Stimulated activated CD8-positive, alpha-beta memory T cell treated with anti-CD3 and anti-CD28 coated beads, Interleukin-12 subunit alpha, Interleukin-12 subunit beta, amount 100 ng/mL, for 24 hours (primary cell): Measurements from ENCODE around the gene TPM3.
"Not testable (repeated sequence)": the region's sequence is repeated elsewhere in the genome, so short reads cannot be mapped to it uniquely, and the experiment has no call there.

ENCODE experiments used
- DNase-seq: peaks from one replicate; pipeline ENCODE4 v3.0.0-alpha.2; 2020; ENCODE audit errors: extremely low read depth

TPM3 gene

GRCh38 chr1:154205778-154206177 is 13.9 kb upstream of the TPM3 start:
- not testable (repeated sequence) for DNase-seq

- DNase-seq: no peak
Observed at GRCh38 chr1:154199563-154199879, 7.6 kb upstream of the TPM3 start.

GRCh38 chr1:154198756-154199562 is 7.1 kb upstream of the TPM3 start:
- no peak for DNase-seq

GRCh38 chr1:154193821-154194220 is 1.9 kb upstream of the TPM3 start:
- no peak for DNase-seq

- DNase-seq: no peak
Observed at GRCh38 chr1:154192476-154192875, 576 bp upstream of the TPM3 start.

- no peak for DNase-seq
Observed at GRCh38 chr1:154190550-154190949, 1.4 kb downstream of the TPM3 start.

GRCh38 chr1:154186852-154187501 is 4.9 kb downstream of the TPM3 start:
- no peak for DNase-seq

GRCh38 chr1:154186177-154186576 is 5.7 kb downstream of the TPM3 start:
- DNase-seq: no peak

- DNase-seq: peak; percentile 87
Observed at GRCh38 chr1:154183046-154183915, 8.6 kb downstream of the TPM3 start.

GRCh38 chr1:154182344-154183045 is 9.4 kb downstream of the TPM3 start:
- peak; percentile 64 for DNase-seq

GRCh38 chr1:154181944-154182343 is 10.0 kb downstream of the TPM3 start:
- no peak for DNase-seq

- no peak for DNase-seq
Observed at GRCh38 chr1:154179946-154180687, 11.8 kb downstream of the TPM3 start.

GRCh38 chr1:154178911-154179811 is 12.7 kb downstream of the TPM3 start:
- DNase-seq: no peak

GRCh38 chr1:154178013-154178412 is 13.9 kb downstream of the TPM3 start:
- no peak for DNase-seq

GRCh38 chr1:154176337-154176736 is 15.6 kb downstream of the TPM3 start:
- DNase-seq: no peak

GRCh38 chr1:154174654-154175053 is 17.2 kb downstream of the TPM3 start:
- DNase-seq: no peak

- no peak for DNase-seq
Observed at GRCh38 chr1:154171880-154172279, 20.0 kb downstream of the TPM3 start.

- no peak for DNase-seq
Observed at GRCh38 chr1:154171223-154171583, 20.7 kb downstream of the TPM3 start.

- peak; percentile 32 for DNase-seq
Observed at GRCh38 chr1:154170547-154171222, 21.2 kb downstream of the TPM3 start.

- DNase-seq: no peak
Observed at GRCh38 chr1:154167461-154167860, 24.4 kb downstream of the TPM3 start.
